ENCODE results near the gene GFPT2. TPM values are rescaled to one million over a fixed set of nuclear protein-coding genes. Genes with fewer than 3 reads are reported as not detected.

GFPT2 gene
- total and polyA plus RNA-seq, 10 of the 15 experiments (the other 5 are each of a cell fraction or from before 2014, with no cell fraction given), result 0.05 to 0.33 (median 0.11) TPM; not detected in 4

- TF ChIP-seq MLLT1 (IDR thresholded peaks at IDR 0.05) (no peak), EZH2 (IDR thresholded peaks at IDR 0.05; ENCODE audit: borderline replicate concordance, control insufficient read depth, low read depth, low read length) (no peak), NR2F1 (conservative IDR thresholded peaks at IDR 0.05) (no peak), PAX8 (IDR thresholded peaks at IDR 0.05) (no peak), POLR2AphosphoS2 (IDR thresholded peaks at IDR 0.05; ENCODE audit: low read depth, low read length) (no peak), ZZZ3 (IDR thresholded peaks at IDR 0.05; ENCODE audit: control insufficient read depth, insufficient read length, low read depth) (no peak), POLR2A (IDR thresholded peaks at IDR 0.05; ENCODE audit: low read depth, low read length) (no peak), SIN3A (IDR thresholded peaks at IDR 0.05; ENCODE audit: low read depth, low read length) (no peak), ZNF622 (IDR thresholded peaks at IDR 0.05) (no peak), IKZF2 (IDR thresholded peaks at IDR 0.05) (no peak), IRF4 (IDR thresholded peaks at IDR 0.05; ENCODE audit: low read depth, low read length) (no peak), POLR2AphosphoS5 (IDR thresholded peaks at IDR 0.05; ENCODE audit: low read length) (no peak), RAD21 (IDR thresholded peaks at IDR 0.05; ENCODE audit: insufficient read depth, low read depth, low read length) (no peak), RUNX3 (IDR thresholded peaks at IDR 0.05; ENCODE audit: low read length) (no peak), BCL11A (IDR thresholded peaks at IDR 0.05; ENCODE audit: low read depth, low read length) (no peak)
- TF ChIP-seq, protein P1, sequence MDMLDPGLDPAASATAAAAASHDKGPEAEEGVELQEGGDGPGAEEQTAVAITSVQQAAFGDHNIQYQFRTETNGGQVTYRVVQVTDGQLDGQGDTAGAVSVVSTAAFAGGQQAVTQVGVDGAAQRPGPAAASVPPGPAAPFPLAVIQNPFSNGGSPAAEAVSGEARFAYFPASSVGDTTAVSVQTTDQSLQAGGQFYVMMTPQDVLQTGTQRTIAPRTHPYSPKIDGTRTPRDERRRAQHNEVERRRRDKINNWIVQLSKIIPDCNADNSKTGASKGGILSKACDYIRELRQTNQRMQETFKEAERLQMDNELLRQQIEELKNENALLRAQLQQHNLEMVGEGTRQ (IDR thresholded peaks at IDR 0.05; ENCODE audit: borderline replicate concordance, low read depth, low read length), result no peak
- in situ Hi-C loops (cut with MboI), result no loop called here
- intact Hi-C loops (cut with micrococcal nuclease; ENCODE audit: unreplicated experiment), result no loop called here
- RAD21 ChIA-PET (ENCODE audit: unreplicated experiment), result no interaction called here
- H3K79me2 ChIP-seq (ENCODE audit: control insufficient read depth, insufficient read depth, low read length), result no peaks in the 10 kb centered on the region
- H3K4me2 ChIP-seq (ENCODE audit: control insufficient read depth, insufficient read depth), result no peak overlapping the region
- H3K4me3 ChIP-seq, result no peak overlapping the region
- ATAC-seq (no peak), DNase-seq (ENCODE audit: low read depth, low spot score) (no peak), FAIRE-seq (no peak)
- no peaks in the 10 kb centered on the region for H3K4me1 ChIP-seq (ENCODE audit: control insufficient read depth, insufficient read depth, low read length)
- 70% methylated on average over 24 of the region's 24 CpGs for WGBS (ENCODE audit: insufficient coverage, insufficient replicate concordance, low lambda C conversion rate, missing lambda C conversion rate)
- no peak overlapping the region for H3K27ac ChIP-seq (ENCODE audit: control insufficient read depth, insufficient read depth)
- POLR2A ChIA-PET, result no interaction called here
- H3K27me3 ChIP-seq (replicated peaks in 1 of 2; ENCODE audit: control insufficient read depth in 2 of 2, insufficient read depth in 2 of 2, low read length in 1 of 2), result peaks cover 0 to 4% of the 10 kb centered on the region in 2 experiments; a peak in 1 of 4 replicates
- no TSS peak for BruUV-seq (replicated peaks)
- no peak overlapping the region for H3K9ac ChIP-seq (ENCODE audit: control insufficient read depth, insufficient read depth, low read length)
- SMC1A ChIA-PET (ENCODE audit: uncharacterized antibody, unreplicated experiment), result no interaction called here
- no peaks in the 10 kb centered on the region for H4K20me1 ChIP-seq (ENCODE audit: control insufficient read depth, insufficient read depth)
- CTCF ChIA-PET, result no interaction called here
- no peak overlapping the region for H2AFZ ChIP-seq (ENCODE audit: control insufficient read depth, low read depth, low read length)
- H3K9me3 ChIP-seq (replicated peaks; ENCODE audit: control insufficient read depth, insufficient read depth, low read length), result no peaks in the 10 kb centered on the region
- H3K36me3 ChIP-seq (ENCODE audit: control insufficient read depth in 2 of 2, insufficient read depth in 2 of 2, low read length in 1 of 2), result no peaks in the 10 kb centered on the region
Measured at GRCh38 chr5:180360078-180360957, 7.2 kb upstream of the GFPT2 start.

All from GM12878 (cell line).